Peyer's patch (tissue), 4 donors: Measurements from ENCODE around the gene BTG1.

ENCODE experiments used
- CTCF ChIP-seq, 6 experiments: fragments of 450-650 bp in 4 of 6; fragments of 200-600 bp in 2 of 6; sonication (generic) in 1 of 6; IDR thresholded peaks; one replicate each; pipeline ENCODE4 v1.5.1; 2017 to 2019; ENCODE audit warnings: antibody characterized with exemption in 6 of 6, mild to moderate bottlenecking in 3 of 6, moderate library complexity in 1 of 6
- POLR2A ChIP-seq, 2 donors: fragments of 450-650 bp; IDR thresholded peaks; one replicate each; pipeline ENCODE4 v1.5.1; 2017; ENCODE audit warnings: antibody characterized with exemption in 2 of 2, mild to moderate bottlenecking in 2 of 2, moderate library complexity in 2 of 2

GRCh38 chr12:92192360-92192759 is 46.7 kb upstream of the BTG1 start:
- TF ChIP-seq POLR2A (IDR thresholded peaks at IDR 0.05) (no peak), CTCF (IDR thresholded peaks at IDR 0.05) (no peak)
